GM12892 (cell line): ENCODE measurements around the gene GABRA5.

ENCODE experiments used
- DNase-seq: peaks from one replicate; pipeline ENCODE4 v3.0.0; 2011; ENCODE audit not compliant: insufficient read length
- FAIRE-seq: peaks from 2 replicates; lab custom pipeline; 2011; peaks lifted over from hg19 to GRCh38; lab: Jason Lieb, UNC
- POLR2A ChIP-seq: IDR thresholded peaks from 2 replicates; pipeline ENCODE4 v1.6.1; 2011; ENCODE audit warnings: low read depth, low read length, control low read depth
- POLR2AphosphoS5 ChIP-seq: IDR thresholded peaks from 2 replicates; pipeline ENCODE4 v1.6.1; 2011; ENCODE audit warnings: low read depth, low read length, control low read depth
- TAF1 ChIP-seq: IDR thresholded peaks from 2 replicates; pipeline ENCODE4 v1.6.1; 2011; ENCODE audit warnings: low read depth, mild to moderate bottlenecking, control low read depth, low read length, borderline replicate concordance

Gene GABRA5

DNA sequence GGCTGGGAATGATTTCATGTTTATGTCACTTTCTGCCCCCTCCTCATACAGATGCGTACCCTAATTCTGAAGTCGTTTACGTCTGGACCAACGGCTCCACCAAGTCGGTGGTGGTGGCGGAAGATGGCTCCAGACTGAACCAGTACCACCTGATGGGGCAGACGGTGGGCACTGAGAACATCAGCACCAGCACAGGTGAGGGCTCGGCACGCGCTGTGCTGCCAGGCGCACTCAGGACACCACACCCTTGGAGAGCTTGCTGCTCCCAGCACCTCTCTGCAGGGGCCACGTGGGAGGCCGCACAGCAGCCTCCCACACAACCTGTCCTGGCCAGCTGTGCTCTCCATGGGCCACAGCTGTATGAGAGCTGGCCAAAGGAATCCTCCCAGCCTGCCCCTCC, 70.3 kb downstream of the GABRA5 start:
- FAIRE-seq (no peak), DNase-seq (no peak)
- TF ChIP-seq POLR2A (no peak), TAF1 (no peak), POLR2AphosphoS5 (no peak)

DNA sequence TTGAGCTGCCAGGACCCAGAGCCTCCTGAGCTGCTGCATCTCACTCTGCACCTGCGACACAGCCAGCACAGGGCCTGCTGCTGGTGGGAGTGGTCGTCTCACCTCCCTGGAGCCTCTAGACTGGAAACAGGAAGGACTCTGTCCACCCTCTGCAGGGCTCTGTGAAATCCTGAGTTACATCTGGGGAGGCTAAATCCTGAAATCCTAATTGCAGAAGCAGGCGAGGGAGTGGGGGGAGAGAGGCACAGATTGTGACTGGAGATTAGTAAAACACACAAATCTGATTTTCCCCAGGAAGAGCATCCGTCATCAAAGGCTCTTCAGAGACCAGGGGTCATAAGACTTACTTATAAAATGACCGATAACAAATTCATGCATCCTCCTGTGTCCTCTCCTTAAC, 72.5 kb downstream of the GABRA5 start:
- DNase-seq: no peak
- no peak for TF ChIP-seq TAF1
- no peak for TF ChIP-seq POLR2A
- no peak for FAIRE-seq

DNA sequence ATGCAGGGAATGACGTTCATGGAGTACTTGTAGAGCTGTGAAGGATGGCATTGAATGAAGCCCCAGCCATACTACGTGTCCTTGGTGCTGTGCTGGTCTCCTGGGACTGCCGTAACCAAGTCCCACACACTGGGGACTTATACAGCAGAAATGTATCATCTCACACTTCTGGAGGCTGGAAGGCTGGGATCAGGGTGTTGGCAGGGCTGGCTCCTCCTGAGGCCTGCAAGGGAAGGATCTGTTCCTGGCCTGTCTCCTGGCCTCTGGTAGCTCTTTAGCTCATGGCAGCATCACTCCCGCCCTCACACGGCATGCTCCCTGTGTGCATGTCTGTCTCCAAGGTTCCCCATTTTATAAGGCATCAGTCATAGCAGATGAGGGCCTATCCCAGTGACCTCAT, 74.6 kb downstream of the GABRA5 start:
- FAIRE-seq: no peak
- no peak for DNase-seq
- no peak for TF ChIP-seq POLR2A
- no peak for TF ChIP-seq TAF1
- TF ChIP-seq POLR2AphosphoS5: no peak

DNA sequence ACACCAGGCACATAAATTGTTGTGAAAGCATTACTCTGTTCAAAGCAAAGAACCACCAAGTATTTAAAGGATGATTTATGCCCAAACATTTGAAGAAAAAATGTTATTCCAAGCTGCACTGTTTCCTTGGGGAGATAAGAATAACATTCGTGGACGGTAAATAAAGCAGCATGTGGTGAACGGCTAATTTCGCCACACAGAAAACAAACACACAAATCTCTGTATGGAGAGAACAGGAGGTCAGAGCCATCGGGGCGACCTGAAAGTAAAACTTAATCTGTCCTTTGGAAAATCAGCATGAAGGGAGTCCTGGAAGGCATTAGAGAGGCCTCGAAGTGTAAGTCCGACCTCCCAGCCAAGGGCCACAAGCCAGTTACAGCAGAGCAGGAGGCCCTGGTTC, 77.0 kb downstream of the GABRA5 start:
- FAIRE-seq (no peak), DNase-seq (no peak)
- no peak for TF ChIP-seq POLR2AphosphoS5
- no peak for TF ChIP-seq POLR2A
- no peak for TF ChIP-seq TAF1

DNA sequence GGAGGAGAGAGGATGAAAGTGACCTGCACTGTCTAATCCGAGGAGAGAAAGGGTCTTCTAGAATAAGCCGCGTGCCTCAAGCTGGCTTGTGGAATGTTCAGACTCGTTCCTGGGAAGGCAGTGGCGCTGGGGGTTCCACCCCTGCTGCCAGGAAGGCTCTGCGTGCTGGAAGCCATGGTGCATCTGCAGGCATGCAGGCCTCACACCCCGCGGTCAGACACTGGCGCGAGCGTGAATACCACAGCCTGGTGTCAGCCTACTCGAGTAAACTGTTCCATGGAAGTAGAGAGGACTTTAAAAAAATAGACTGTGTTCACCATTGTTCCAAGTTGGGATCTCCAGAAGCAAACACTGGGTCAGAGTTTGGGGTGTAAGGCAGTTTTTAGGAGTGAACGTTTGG, 78.2 kb downstream of the GABRA5 start:
- TF ChIP-seq POLR2AphosphoS5 (no peak), TAF1 (no peak), POLR2A (no peak)
- DNase-seq (no peak), FAIRE-seq (no peak)

DNA sequence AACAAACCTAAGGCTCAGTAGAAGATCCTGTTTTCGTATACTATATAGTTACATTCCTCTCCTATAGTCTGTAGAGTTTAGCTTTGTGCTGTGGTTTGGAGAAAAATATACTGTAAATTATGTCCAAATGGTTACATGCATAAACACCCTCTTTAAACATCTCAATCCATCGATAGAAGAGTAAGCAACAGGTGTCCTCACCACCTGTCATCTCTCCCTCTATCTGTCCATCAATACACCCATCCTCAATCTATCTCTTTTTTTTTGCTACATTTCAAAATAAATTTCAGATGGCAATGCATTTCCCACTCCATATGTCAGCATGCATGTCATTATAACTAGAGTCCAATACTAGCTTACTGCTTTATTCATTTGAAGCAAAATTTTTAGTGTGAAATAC, 83.1 kb downstream of the GABRA5 start:
- FAIRE-seq: no peak
- TF ChIP-seq POLR2A: no peak
- TF ChIP-seq POLR2AphosphoS5: no peak
- no peak for TF ChIP-seq TAF1
- no peak for DNase-seq

DNA sequence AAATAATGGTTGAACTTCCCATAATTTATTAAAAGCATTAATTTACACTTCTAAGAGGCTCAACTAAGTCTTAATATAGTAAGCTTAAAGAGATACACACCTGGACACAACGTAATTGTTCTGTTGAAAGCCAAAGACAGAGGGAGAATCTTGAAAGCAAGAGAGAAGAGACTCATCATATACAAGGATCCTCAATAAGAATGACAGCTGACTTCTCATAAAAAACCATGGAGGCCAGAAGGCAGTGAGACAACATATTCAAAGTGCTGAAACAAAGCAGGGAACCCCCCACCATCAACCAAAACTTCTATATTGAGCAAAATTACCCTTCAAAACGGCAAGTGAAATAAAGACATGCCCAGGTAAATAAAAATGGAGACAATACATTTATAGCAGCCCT, 87.5 kb downstream of the GABRA5 start:
- no peak for TF ChIP-seq POLR2A
- no peak for TF ChIP-seq POLR2AphosphoS5
- TF ChIP-seq TAF1: no peak
- no peak for DNase-seq
- no peak for FAIRE-seq

DNA sequence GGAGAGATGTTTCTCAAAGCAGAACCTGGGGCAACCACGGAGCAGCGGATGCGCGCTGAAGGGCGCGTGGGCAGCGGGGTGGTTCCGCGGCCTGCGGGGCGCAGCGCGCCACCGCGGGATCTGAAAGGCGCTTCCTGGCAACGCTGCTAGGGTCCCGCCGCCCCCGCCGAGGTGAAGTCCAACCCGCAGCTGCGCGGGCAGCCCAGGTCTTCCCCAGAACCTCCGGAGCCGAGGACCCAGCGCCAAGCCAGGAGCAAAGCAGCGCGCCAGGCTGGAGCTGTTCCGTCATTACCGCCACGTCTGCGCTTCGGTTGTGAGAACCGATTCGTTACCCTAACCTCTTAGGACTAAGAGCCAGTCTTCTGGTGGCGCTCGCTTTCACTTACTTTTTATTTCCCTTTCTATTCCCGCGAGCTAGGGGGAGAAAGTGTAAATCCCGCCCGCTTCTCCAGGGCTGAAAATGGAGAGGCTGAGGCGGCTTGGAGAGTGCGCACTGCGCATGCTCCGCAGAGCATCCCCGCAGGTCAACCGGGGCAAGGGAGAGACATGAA, 100.9 kb downstream of the GABRA5 start:
- FAIRE-seq (no peak), DNase-seq (no peak)

DNA sequence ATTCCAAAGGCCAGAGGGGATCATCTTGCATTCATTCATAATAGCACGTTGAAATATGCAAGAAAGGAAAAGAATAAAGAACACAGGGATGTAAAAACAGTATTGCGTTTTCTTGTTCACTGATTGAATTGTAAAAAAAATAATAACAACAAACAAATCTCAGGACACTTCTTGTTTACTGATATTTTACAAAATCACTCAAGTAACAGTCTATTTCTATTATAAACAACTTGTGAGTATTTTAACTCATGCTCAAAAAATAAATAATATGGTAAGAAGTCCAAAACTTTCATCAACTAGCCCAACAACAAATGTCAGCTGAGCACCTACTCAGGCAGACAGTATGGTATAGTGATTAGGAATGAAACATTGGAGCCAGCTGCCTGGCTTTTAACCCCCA, 101.9 kb downstream of the GABRA5 start:
- FAIRE-seq (no peak), DNase-seq (no peak)
- TF ChIP-seq TAF1: no peak
- TF ChIP-seq POLR2AphosphoS5: no peak
- no peak for TF ChIP-seq POLR2A

More for the DNA sequence above, 100.9 kb downstream of the GABRA5 start:
- TF ChIP-seq TAF1 (no peak), POLR2A (no peak), POLR2AphosphoS5 (no peak)

DNA sequence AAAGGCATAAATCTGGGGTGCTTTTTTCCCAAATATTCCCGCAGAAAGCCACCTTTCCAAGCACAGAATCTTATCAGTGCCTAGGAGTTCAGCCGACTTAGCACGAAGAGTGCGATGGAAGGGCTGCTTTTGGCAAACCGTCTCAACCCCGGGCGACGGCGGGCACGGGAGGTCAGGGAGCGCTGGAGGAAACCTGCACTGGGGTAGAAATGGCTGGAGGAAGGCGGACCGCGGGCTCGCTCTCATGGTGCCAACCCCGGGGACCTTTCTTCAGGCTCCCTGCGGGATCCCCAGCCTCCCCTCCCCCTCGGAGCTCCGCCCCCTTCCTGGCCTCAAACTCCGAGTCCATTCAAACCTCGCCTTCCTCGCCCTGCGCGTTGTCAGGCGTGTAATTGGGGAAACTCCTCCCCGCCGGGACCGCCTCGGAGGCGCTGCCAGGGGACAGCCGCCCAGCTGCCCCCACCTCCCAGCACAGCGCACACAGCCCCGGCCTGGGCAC, 103.9 kb downstream of the GABRA5 start, which contains the start of gene GABRG3:
Gene GABRG3, plus strand, starts transcription at position 470 of the 499 bp plus-strand sequence.
- TF ChIP-seq TAF1: no peak
- TF ChIP-seq POLR2A: no peak
- TF ChIP-seq POLR2AphosphoS5: no peak
- DNase-seq: no peak
- no peak for FAIRE-seq

DNA sequence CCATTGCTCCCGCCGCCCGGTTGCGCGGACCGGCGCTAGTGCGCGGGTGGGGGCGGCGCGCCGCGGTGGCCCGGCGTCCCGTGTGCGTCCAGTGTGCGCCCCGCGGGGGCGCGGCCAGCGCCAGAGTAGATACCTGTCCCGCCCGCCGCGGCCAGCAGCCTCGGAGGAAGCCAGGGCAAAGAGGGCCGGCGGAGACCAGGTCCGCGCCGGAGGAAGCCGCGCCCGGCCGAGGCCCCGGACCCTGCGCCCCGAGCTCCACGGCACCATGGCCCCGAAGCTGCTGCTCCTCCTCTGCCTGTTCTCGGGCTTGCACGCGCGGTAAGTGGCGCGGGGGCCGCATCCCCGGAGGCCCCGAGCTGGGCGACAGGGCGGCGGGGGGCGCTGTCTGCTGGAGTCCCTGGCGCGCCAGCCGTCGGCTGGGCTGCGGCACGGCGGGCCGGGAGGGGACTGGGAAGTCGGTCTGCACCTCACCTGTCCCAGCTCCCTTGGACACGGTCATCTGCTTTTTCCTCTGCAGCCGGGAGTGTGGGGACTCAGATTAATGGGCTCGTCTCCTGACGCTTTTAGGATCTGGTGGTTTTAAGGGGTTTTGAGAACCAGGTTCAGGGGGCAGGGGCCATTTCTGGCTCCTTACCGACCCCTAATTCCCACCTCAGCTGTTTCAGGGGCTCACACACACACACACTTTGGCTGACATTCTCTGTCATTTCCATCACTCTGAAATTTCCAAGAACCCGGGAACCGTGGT, 104.6 kb downstream of the GABRA5 start:
- TF ChIP-seq POLR2AphosphoS5 (no peak), POLR2A (no peak), TAF1 (no peak)
- FAIRE-seq (no peak), DNase-seq (no peak)

DNA sequence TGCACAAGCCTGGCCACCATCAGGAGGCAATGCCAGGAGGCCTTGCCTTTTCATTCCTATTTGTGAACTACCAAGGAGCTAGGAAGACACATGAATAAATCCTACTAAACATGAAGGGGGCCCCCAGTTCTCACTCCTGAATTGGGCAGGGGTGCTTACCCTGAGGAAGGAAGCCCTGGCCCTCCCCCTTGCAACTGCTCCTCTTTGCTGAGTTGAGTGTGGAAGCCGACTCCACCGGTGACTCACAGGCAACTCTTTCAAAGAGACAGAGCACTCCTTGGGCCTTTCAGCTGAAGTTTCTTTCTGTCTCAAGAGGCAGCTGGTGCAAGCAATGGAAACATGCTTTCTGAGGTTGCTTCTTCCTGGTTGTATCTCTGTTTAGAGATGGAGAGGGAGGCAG, 105.8 kb downstream of the GABRA5 start:
- DNase-seq (no peak), FAIRE-seq (no peak)
- TF ChIP-seq POLR2A (no peak), TAF1 (no peak), POLR2AphosphoS5 (no peak)

DNA sequence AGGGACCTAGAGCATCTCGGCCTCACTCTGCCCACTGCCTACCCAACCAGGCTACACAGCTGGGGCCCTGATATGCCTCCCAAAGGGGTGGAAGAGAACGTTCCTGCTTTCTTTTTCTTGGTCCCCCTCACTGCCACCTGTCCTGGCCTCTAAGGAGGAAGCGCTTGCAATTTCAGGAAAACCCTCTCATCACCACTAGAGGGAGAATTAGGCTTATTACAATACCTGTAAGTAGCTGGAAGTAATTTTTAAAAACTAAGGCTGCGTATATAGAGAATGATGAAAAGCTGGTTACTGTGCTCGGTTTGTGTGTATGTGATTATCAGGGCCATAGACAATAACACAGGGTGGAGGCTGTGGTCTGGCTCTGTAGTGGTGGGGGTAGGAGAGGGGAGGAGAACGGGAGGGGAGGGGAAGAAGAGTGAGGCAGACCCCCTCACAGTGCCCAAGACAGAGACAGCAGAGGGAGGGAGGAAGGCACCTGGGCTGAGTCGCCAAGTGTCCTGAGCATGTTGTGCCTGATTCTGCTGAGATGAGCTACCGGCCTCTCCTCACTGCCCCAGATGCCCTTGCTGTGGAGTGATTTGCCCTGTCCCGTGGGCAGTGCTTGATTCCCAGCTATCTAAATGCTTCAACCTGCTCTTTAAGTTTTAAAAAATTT, 107.4 kb downstream of the GABRA5 start:
- no peak for DNase-seq

More for the DNA sequence above, 107.4 kb downstream of the GABRA5 start:
- TF ChIP-seq TAF1 (no peak), POLR2A (no peak)
- no peak for FAIRE-seq
